ENCODE data around the gene IGF1R.

Gene IGF1R

GRCh38 chr15:98648654-98649471, 524 bp downstream of the IGF1R start:
- peak; percentile 55 for DNase-seq (ENCODE audit: low spot score)

GRCh38 chr15:98649472-98650416, 1.4 kb downstream of the IGF1R start:
- peak; percentile 19 for DNase-seq (ENCODE audit: low spot score)

- peak; percentile 16 for DNase-seq (ENCODE audit: low spot score)
These were observed 2.2 kb downstream of the IGF1R start for GRCh38 chr15:98650417-98651035.

- DNase-seq (ENCODE audit: low spot score): no peak
These were observed 2.7 kb downstream of the IGF1R start for GRCh38 chr15:98651036-98651481.

- no peak for DNase-seq (ENCODE audit: low spot score)
These were observed 3.4 kb downstream of the IGF1R start for GRCh38 chr15:98651581-98652220.

GRCh38 chr15:98653686-98654085, 5.3 kb downstream of the IGF1R start:
- no peak for DNase-seq (ENCODE audit: low spot score)

GRCh38 chr15:98654790-98655360, 6.5 kb downstream of the IGF1R start:
- no peak for DNase-seq (ENCODE audit: low spot score)

GRCh38 chr15:98655732-98656131, 7.4 kb downstream of the IGF1R start:
- no peak for DNase-seq (ENCODE audit: low spot score)

GRCh38 chr15:98657721-98658120, 9.4 kb downstream of the IGF1R start:
- no peak for DNase-seq (ENCODE audit: low spot score)

- peak; percentile 49 for DNase-seq (ENCODE audit: low spot score)
These were observed 10.7 kb downstream of the IGF1R start for GRCh38 chr15:98658831-98659699.

GRCh38 chr15:98660055-98660454, 11.7 kb downstream of the IGF1R start:
- no peak for DNase-seq (ENCODE audit: low spot score)

- DNase-seq (ENCODE audit: low spot score): no peak
These were observed 14.7 kb downstream of the IGF1R start for GRCh38 chr15:98663045-98663444.

- DNase-seq (ENCODE audit: low spot score): no peak
These were observed 15.3 kb downstream of the IGF1R start for GRCh38 chr15:98663606-98664005.

GRCh38 chr15:98666441-98666840, 18.1 kb downstream of the IGF1R start:
- no peak for DNase-seq (ENCODE audit: low spot score)

GRCh38 chr15:98666841-98667240, 18.5 kb downstream of the IGF1R start:
- no peak for DNase-seq (ENCODE audit: low spot score)

GRCh38 chr15:98667521-98668179, 19.3 kb downstream of the IGF1R start:
- no peak for DNase-seq (ENCODE audit: low spot score)

GRCh38 chr15:98668566-98669308, 20.4 kb downstream of the IGF1R start:
- no peak for DNase-seq (ENCODE audit: low spot score)

GRCh38 chr15:98669638-98670037, 21.3 kb downstream of the IGF1R start:
- no peak for DNase-seq (ENCODE audit: low spot score)
